Cardiac septum (tissue), 1 donor: ENCODE data around the gene PFAS. TPM values are rescaled to one million over a fixed set of nuclear protein-coding genes. Genes with fewer than 3 reads are reported as not detected.

ENCODE experiments used
- total RNA-seq: library from RNA; stranded (reverse); fragmentation: NEBNext Ultra II Directional; extraction: Animal tissue kit (Norgen Biotek cat#: 25700); gene quantifications from one replicate; pipeline ENCODE4 v1.2.1, GENCODE V29; 2021
- donor health status: DM: no; HTN: no; CAD: no.

The PFAS gene
- total RNA-seq, 1 donor from 2014 or later, result 11.2 TPM

Other genes starting within 250 kb of the PFAS start
- not detected for gene GUCY2D, start 246.7 kb upstream of the PFAS start, total RNA-seq
- not detected for gene ALOX15B, start 210.2 kb upstream of the PFAS start, total RNA-seq
- gene ALOX12B, start 161.6 kb upstream of the PFAS start, total RNA-seq, result not detected
- not detected for gene ALOXE3, start 130.8 kb upstream of the PFAS start, total RNA-seq
- 0.65 TPM for gene HES7, start 125.2 kb upstream of the PFAS start, total RNA-seq
- gene PER1, start 96.9 kb upstream of the PFAS start, total RNA-seq, result 47.8 TPM
- 63.9 TPM for gene VAMP2, start 86.3 kb upstream of the PFAS start, total RNA-seq
- gene TMEM107, start 72.9 kb upstream of the PFAS start, total RNA-seq, result 8.7 TPM
- 6.8 TPM for gene BORCS6, start 59.1 kb upstream of the PFAS start, total RNA-seq
- 0.83 TPM for gene AURKB, start 38.7 kb upstream of the PFAS start, total RNA-seq
- 13.4 TPM for gene CTC1, start 1.2 kb upstream of the PFAS start, total RNA-seq
- gene RANGRF, start 39.4 kb downstream of the PFAS start, total RNA-seq, result 23.7 TPM
- gene SLC25A35, start 46.1 kb downstream of the PFAS start, total RNA-seq, result 4.0 TPM
- gene ARHGEF15, start 61.0 kb downstream of the PFAS start, total RNA-seq, result 18.3 TPM
- gene ODF4, start 90.6 kb downstream of the PFAS start, total RNA-seq, result not detected
- 727 TPM for gene RPL26, start 133.9 kb downstream of the PFAS start, total RNA-seq
- not detected for gene RNF222, start 148.5 kb downstream of the PFAS start, total RNA-seq
- 42.0 TPM for gene NDEL1, start 186.6 kb downstream of the PFAS start, total RNA-seq